Peyer's patch (tissue), 4 donors: ENCODE results near the gene LGI2.

Source experiments
- POLR2A ChIP-seq, 2 donors: fragments of 450-650 bp; IDR thresholded peaks; one replicate each; pipeline ENCODE4 v1.5.1; 2017; ENCODE audit warnings: antibody characterized with exemption in 2 of 2, mild to moderate bottlenecking in 2 of 2, moderate library complexity in 2 of 2
- TF ChIP-seq, protein P1 (sequence below), 6 experiments: fragments of 450-650 bp in 4 of 6; fragments of 200-600 bp in 2 of 6; sonication (generic) in 1 of 6; IDR thresholded peaks; one replicate each; pipeline ENCODE4 v1.5.1; 2017 to 2019; ENCODE audit warnings: antibody characterized with exemption in 6 of 6, mild to moderate bottlenecking in 3 of 6, moderate library complexity in 1 of 6

DNA sequence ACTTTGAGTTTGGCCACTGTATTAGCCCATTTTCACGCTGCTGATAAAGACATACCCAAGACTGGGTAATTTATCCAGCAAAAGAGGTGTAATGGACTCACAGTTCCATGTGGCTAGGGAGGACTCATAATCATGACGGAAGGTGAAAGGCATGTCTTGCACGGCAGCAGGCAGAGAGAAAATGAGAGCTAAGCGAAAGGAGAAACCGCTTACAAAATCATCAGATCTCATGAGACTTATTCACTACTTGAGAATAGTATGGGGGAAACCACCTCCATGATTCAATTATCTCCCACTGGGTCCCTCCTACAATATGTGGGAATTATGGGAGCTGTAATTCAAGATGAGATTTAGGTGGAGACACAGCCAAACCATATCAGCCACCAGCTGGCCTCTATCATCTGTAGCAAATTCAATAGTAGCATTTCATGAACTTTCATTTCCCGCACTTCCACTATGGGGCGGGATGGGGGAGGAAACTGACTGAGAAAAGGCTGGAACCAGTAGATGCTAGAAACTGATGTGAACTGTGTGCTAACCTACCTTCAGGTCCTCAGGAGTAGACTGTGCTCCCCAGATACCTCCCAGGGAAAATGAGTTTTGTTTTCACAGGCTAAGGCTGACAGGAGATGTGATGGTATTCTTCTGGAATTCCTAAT is 35.3 kb upstream of the LGI2 start:
- TF ChIP-seq, protein P1, sequence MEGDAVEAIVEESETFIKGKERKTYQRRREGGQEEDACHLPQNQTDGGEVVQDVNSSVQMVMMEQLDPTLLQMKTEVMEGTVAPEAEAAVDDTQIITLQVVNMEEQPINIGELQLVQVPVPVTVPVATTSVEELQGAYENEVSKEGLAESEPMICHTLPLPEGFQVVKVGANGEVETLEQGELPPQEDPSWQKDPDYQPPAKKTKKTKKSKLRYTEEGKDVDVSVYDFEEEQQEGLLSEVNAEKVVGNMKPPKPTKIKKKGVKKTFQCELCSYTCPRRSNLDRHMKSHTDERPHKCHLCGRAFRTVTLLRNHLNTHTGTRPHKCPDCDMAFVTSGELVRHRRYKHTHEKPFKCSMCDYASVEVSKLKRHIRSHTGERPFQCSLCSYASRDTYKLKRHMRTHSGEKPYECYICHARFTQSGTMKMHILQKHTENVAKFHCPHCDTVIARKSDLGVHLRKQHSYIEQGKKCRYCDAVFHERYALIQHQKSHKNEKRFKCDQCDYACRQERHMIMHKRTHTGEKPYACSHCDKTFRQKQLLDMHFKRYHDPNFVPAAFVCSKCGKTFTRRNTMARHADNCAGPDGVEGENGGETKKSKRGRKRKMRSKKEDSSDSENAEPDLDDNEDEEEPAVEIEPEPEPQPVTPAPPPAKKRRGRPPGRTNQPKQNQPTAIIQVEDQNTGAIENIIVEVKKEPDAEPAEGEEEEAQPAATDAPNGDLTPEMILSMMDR (IDR thresholded peaks at IDR 0.05), result no peak
- TF ChIP-seq POLR2A (IDR thresholded peaks at IDR 0.05), result no peak
